ENCODE data around the gene GPC3. TPM values are rescaled to one million over a fixed set of nuclear protein-coding genes. Genes with fewer than 3 reads are reported as not detected.
"Not testable (repeated sequence)": the region's sequence is repeated elsewhere in the genome, so short reads cannot be mapped to it uniquely, and the experiment has no call there.

Gene GPC3
- total RNA-seq, 1 donor from 2014 or later = 1,039 TPM

DNA sequence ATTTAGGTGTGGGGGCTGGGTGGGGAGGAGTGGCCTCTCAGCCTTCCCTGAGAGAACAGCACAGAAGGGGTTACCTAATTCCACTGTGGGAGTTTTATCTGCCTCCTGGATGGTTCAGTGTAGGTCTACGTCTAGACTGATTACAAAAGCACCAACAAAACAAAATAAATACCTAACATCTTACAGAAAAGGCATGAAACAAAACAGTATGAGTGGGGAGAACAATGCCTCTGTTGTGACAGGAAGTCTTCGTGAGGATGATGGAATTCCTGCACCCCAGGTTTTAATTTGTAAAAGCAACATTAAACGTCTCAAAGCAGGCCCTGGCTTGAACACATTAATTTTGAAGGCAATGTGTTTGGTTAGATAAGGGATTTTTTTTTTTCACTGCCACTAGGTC lies 458.0 kb downstream of the GPC3 start:
- Histone ChIP-seq H3K4me2 (no peak overlapping the region), H3K4me3 (no peak overlapping the region), H3K27me3 (no peaks in the 10 kb centered on the region), H3K27ac (no peak overlapping the region), H3K9me3 (ENCODE audit: low read depth) (peaks cover 4% of the 10 kb centered on the region), H3K36me3 (no peaks in the 10 kb centered on the region), H3K4me1 (no peaks in the 10 kb centered on the region), H3K79me2 (ENCODE audit: low read depth) (no peaks in the 10 kb centered on the region), H2AFZ (replicated peaks) (no peak overlapping the region), H4K20me1 (ENCODE audit: low read depth) (no peaks in the 10 kb centered on the region), H3K9ac (no peak overlapping the region), H3F3A (ENCODE audit: low read depth) (peaks cover 24% of the 10 kb centered on the region)
- Mint-ChIP-seq H3K36me3 (no peaks in the 10 kb centered on the region), H3K27me3 (ENCODE audit: insufficient read depth, low read depth) (peaks cover 4% of the 10 kb centered on the region), H3K4me1 (peaks cover 10% of the 10 kb centered on the region), H3K27ac (no peak overlapping the region), H3K9me3 (no peaks in the 10 kb centered on the region), H3K4me3 (no peak overlapping the region)
- TF ChIP-seq EZH2 (IDR thresholded peaks at IDR 0.05) (no peak), EZH2phosphoT487 (IDR thresholded peaks at IDR 0.05) (no peak)
- TF ChIP-seq, protein P1, sequence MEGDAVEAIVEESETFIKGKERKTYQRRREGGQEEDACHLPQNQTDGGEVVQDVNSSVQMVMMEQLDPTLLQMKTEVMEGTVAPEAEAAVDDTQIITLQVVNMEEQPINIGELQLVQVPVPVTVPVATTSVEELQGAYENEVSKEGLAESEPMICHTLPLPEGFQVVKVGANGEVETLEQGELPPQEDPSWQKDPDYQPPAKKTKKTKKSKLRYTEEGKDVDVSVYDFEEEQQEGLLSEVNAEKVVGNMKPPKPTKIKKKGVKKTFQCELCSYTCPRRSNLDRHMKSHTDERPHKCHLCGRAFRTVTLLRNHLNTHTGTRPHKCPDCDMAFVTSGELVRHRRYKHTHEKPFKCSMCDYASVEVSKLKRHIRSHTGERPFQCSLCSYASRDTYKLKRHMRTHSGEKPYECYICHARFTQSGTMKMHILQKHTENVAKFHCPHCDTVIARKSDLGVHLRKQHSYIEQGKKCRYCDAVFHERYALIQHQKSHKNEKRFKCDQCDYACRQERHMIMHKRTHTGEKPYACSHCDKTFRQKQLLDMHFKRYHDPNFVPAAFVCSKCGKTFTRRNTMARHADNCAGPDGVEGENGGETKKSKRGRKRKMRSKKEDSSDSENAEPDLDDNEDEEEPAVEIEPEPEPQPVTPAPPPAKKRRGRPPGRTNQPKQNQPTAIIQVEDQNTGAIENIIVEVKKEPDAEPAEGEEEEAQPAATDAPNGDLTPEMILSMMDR (IDR thresholded peaks at IDR 0.05) = no peak
- DNase-seq (ENCODE audit: low spot score) = no peak

DNA sequence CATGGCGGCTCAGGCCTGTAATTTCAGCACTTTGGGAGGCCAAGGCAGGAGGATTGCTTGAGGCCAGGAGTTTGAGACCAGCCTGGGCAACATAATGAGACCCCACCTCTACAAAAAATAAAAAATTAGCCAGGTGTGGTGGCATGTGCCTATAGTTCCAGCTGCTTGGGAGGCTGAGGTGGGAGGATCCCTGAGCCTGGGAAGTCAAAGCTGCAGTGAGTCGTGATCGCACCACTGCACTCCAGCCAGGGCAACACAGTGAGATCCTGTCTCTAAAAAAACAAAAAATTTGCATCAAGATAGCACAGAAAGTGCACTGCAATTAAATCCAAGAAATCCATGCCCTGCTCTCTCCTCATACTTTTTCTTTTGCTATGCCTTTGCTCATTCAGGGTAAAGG lies 458.6 kb downstream of the GPC3 start:
- H3K4me3 ChIP-seq; H3K9me3 Mint-ChIP-seq; H3K36me3 Mint-ChIP-seq; H3K27ac ChIP-seq; H3K4me2 ChIP-seq; H3K27ac Mint-ChIP-seq; H4K20me1 ChIP-seq (ENCODE audit: low read depth); H3K4me3 Mint-ChIP-seq; H3K4me1 ChIP-seq; H3K27me3 Mint-ChIP-seq (ENCODE audit: insufficient read depth, low read depth); H3K9me3 ChIP-seq (ENCODE audit: low read depth); H2AFZ ChIP-seq (replicated peaks); H3K9ac ChIP-seq; DNase-seq (ENCODE audit: low spot score); H3K79me2 ChIP-seq (ENCODE audit: low read depth); H3K36me3 ChIP-seq; H3K27me3 ChIP-seq: not testable (repeated sequence)
- H3K4me1 Mint-ChIP-seq = peaks cover 10% of the 10 kb centered on the region
- H3F3A ChIP-seq (ENCODE audit: low read depth) = peaks cover 24% of the 10 kb centered on the region

- Mint-ChIP-seq H3K4me1 (peaks cover 10% of the 10 kb centered on the region), H3K27ac (no peak overlapping the region), H3K9me3 (no peaks in the 10 kb centered on the region), H3K36me3 (no peaks in the 10 kb centered on the region), H3K27me3 (ENCODE audit: insufficient read depth, low read depth) (peaks cover 5% of the 10 kb centered on the region), H3K4me3 (no peak overlapping the region)
- H3K9ac ChIP-seq = no peak overlapping the region
- no peaks in the 10 kb centered on the region for H3K79me2 ChIP-seq (ENCODE audit: low read depth)
- no peaks in the 10 kb centered on the region for H3K36me3 ChIP-seq
- H3K4me2 ChIP-seq = no peak overlapping the region
- H4K20me1 ChIP-seq (ENCODE audit: low read depth) = no peaks in the 10 kb centered on the region
- H3K27ac ChIP-seq = no peak overlapping the region
- TF ChIP-seq EZH2 (IDR thresholded peaks at IDR 0.05) (no peak), EZH2phosphoT487 (IDR thresholded peaks at IDR 0.05) (no peak)
- TF ChIP-seq, protein P1 (IDR thresholded peaks at IDR 0.05) = no peak
- H3K27me3 ChIP-seq = no peaks in the 10 kb centered on the region
- H2AFZ ChIP-seq (replicated peaks) = no peak overlapping the region
- peaks cover 3% of the 10 kb centered on the region for H3K9me3 ChIP-seq (ENCODE audit: low read depth)
- DNase-seq (ENCODE audit: low spot score) = no peak
- no peak overlapping the region for H3K4me3 ChIP-seq
- H3F3A ChIP-seq (ENCODE audit: low read depth) = peaks cover 8% of the 10 kb centered on the region
- H3K4me1 ChIP-seq = no peaks in the 10 kb centered on the region
Measured at GRCh38 chrX:133523526-133523925, 461.9 kb downstream of the GPC3 start.

DNA sequence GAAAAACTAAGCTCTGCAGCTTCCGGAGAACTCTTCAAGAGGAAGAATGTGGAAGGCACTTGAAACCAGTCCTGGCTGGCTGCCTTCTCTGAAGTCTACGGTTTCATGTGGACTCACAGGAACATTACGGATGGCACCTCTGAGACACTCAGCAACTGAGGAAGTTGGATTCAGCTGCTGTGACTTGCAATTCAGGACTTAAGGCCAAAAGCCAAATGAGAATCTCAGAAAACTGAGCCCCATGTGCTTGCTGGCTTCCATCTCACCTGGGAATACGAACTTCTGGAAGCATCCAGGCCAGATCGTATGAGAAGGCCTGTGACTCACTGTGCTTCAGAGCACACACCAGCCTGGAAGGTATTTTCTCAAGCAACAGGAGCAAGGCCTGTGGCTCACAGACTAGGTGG lies 462.3 kb downstream of the GPC3 start:
- Histone ChIP-seq H2AFZ (replicated peaks) (no peak overlapping the region), H3K79me2 (ENCODE audit: low read depth) (no peaks in the 10 kb centered on the region), H3F3A (ENCODE audit: low read depth) (peaks cover 4% of the 10 kb centered on the region), H3K27me3 (no peaks in the 10 kb centered on the region), H4K20me1 (ENCODE audit: low read depth) (no peaks in the 10 kb centered on the region), H3K36me3 (no peaks in the 10 kb centered on the region), H3K9ac (no peak overlapping the region), H3K4me3 (no peak overlapping the region), H3K4me1 (no peaks in the 10 kb centered on the region), H3K4me2 (no peak overlapping the region), H3K27ac (no peak overlapping the region), H3K9me3 (ENCODE audit: low read depth) (peaks cover 7% of the 10 kb centered on the region)
- peaks cover 2% of the 10 kb centered on the region for H3K27me3 Mint-ChIP-seq (ENCODE audit: insufficient read depth, low read depth)
- H3K9me3 Mint-ChIP-seq = peaks cover 3% of the 10 kb centered on the region
- no peak overlapping the region for H3K27ac Mint-ChIP-seq
- H3K36me3 Mint-ChIP-seq = no peaks in the 10 kb centered on the region
- no peak overlapping the region for H3K4me3 Mint-ChIP-seq
- H3K4me1 Mint-ChIP-seq = peaks cover 10% of the 10 kb centered on the region
- no peak for TF ChIP-seq EZH2 (IDR thresholded peaks at IDR 0.05)
- TF ChIP-seq, protein P1 (IDR thresholded peaks at IDR 0.05) = no peak
- TF ChIP-seq EZH2phosphoT487 (IDR thresholded peaks at IDR 0.05) = no peak
- no peak for DNase-seq (ENCODE audit: low spot score)
